ENCODE results near the gene TRPT1. TPM values are rescaled to one million over a fixed set of nuclear protein-coding genes. Genes with fewer than 3 reads are reported as not detected.

Gene TRPT1
- total and polyA plus RNA-seq, 9 of the 15 experiments (the other 6 are each of a cell fraction or from before 2014, with no cell fraction given): 4.6 to 41.7 (median 23.1) TPM

- peak in 1 of 2 experiments; percentile 88; a peak in 2 of 4 replicates for TF ChIP-seq MLLT1 (IDR thresholded peaks at IDR 0.05)
- TF ChIP-seq ZFP36 (IDR thresholded peaks at IDR 0.05; ENCODE audit: low read depth, low read length, partially characterized antibody): peak; percentile 23
- TF ChIP-seq LEF1 (IDR thresholded peaks at IDR 0.05): no peak
- no peak for TF ChIP-seq E2F4 (CRISPR knock-in tag; IDR thresholded peaks at IDR 0.05; ENCODE audit: low read depth)
- no peak for TF ChIP-seq ZNF830 (CRISPR knock-in tag; IDR thresholded peaks at IDR 0.05)
- no peak for TF ChIP-seq POLR3G (IDR thresholded peaks at IDR 0.05; ENCODE audit: extremely low read depth, insufficient read length, insufficient replicate concordance)
- no peak for TF ChIP-seq NR4A1 (CRISPR knock-in tag; IDR thresholded peaks at IDR 0.05)
- no peak for TF ChIP-seq NR4A1 (tag; IDR thresholded peaks at IDR 0.05)
- TF ChIP-seq ZNF212 (CRISPR knock-in tag; IDR thresholded peaks at IDR 0.05): no peak
- TF ChIP-seq MCM7 (IDR thresholded peaks at IDR 0.05): no peak
- TF ChIP-seq HDAC2 (IDR thresholded peaks at IDR 0.05): no peak
- TF ChIP-seq CEBPZ (IDR thresholded peaks at IDR 0.05; ENCODE audit: borderline replicate concordance, low read depth, low read length): no peak
- no peak for TF ChIP-seq ZNF77 (CRISPR knock-in tag; IDR thresholded peaks at IDR 0.05)
- TF ChIP-seq RFX5 (IDR thresholded peaks at IDR 0.05; ENCODE audit: low read depth, low read length): no peak
- TF ChIP-seq NR2F6 (CRISPR knock-in tag; IDR thresholded peaks at IDR 0.05): no peak
- no peak for TF ChIP-seq ATF6 (CRISPR knock-in tag; IDR thresholded peaks at IDR 0.05)
Observed at GRCh38 chr11:64181506-64182411, 44.2 kb downstream of the TRPT1 start (continued).
